ENCODE results near the gene HNRNPU. TPM values are rescaled to one million over a fixed set of nuclear protein-coding genes. Genes with fewer than 3 reads are reported as not detected.

The HNRNPU gene
- polyA plus RNA-seq, 1 donor from 2014 or later: 346 TPM

DNA sequence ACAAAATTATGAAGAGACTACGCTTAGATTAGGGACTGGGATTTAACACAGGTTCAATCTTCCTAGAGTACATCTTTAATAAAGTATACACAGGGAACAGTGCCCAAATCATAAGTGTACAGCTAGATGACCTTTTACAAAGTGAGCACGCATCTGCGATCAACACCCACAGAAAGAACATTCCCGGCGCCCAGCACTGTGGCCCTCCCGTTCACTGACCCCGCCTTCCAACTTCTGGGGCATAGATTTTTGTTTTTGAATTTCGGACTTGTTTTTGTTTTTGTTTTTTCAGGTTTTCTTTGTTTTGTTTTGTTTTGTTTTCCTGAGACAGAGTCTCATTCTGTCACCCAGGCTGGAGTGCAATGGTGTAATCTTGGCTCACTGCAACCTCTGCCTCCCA lies 59.5 kb downstream of the HNRNPU start:
- Histone ChIP-seq H3K9me2 (ENCODE audit: insufficient read depth, low read length) (no peaks in the 10 kb centered on the region), H3K79me2 (replicated peaks; ENCODE audit: insufficient read depth, low read length) (no peaks in the 10 kb centered on the region), H3K9me3 (ENCODE audit: low read length) (no peaks in the 10 kb centered on the region), H3K4me2 (ENCODE audit: low read length) (no peak overlapping the region), H3K4me3 (ENCODE audit: low read length) (no peak overlapping the region), H3K9ac (ENCODE audit: low read length) (no peak overlapping the region), H3K36me3 (ENCODE audit: insufficient read depth, low read length) (no peaks in the 10 kb centered on the region), H2AFZ (ENCODE audit: low read depth, low read length) (no peak overlapping the region), H3K27me3 (ENCODE audit: insufficient read depth, low read depth, low read length) (no peaks in the 10 kb centered on the region), H4K20me1 (ENCODE audit: insufficient read depth) (no peaks in the 10 kb centered on the region), H3F3A (ENCODE audit: insufficient read depth, low read length, poor library complexity, severe bottlenecking) (no peaks in the 10 kb centered on the region), H3K27ac (ENCODE audit: low read length) (no peak overlapping the region)
- TF ChIP-seq TAF1 (IDR thresholded peaks at IDR 0.05; ENCODE audit: low read depth) (no peak), EP300 (conservative IDR thresholded peaks at IDR 0.05; ENCODE audit: poor library complexity, severe bottlenecking) (no peak), POLR2AphosphoS5 (IDR thresholded peaks at IDR 0.05) (no peak), SMC3 (conservative IDR thresholded peaks at IDR 0.05; ENCODE audit: poor library complexity) (no peak), REST (IDR thresholded peaks at IDR 0.05; ENCODE audit: borderline replicate concordance) (no peak), EZH2 (IDR thresholded peaks at IDR 0.05; ENCODE audit: borderline replicate concordance, insufficient read depth, low read length, poor library complexity, severe bottlenecking) (no peak), RAD21 (conservative IDR thresholded peaks at IDR 0.05) (no peak), MXI1 (conservative IDR thresholded peaks at IDR 0.05; ENCODE audit: poor library complexity, severe bottlenecking) (no peak)
- TF ChIP-seq, protein P1, sequence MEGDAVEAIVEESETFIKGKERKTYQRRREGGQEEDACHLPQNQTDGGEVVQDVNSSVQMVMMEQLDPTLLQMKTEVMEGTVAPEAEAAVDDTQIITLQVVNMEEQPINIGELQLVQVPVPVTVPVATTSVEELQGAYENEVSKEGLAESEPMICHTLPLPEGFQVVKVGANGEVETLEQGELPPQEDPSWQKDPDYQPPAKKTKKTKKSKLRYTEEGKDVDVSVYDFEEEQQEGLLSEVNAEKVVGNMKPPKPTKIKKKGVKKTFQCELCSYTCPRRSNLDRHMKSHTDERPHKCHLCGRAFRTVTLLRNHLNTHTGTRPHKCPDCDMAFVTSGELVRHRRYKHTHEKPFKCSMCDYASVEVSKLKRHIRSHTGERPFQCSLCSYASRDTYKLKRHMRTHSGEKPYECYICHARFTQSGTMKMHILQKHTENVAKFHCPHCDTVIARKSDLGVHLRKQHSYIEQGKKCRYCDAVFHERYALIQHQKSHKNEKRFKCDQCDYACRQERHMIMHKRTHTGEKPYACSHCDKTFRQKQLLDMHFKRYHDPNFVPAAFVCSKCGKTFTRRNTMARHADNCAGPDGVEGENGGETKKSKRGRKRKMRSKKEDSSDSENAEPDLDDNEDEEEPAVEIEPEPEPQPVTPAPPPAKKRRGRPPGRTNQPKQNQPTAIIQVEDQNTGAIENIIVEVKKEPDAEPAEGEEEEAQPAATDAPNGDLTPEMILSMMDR (IDR thresholded peaks at IDR 0.05; ENCODE audit: poor library complexity, severe bottlenecking): no peak

GRCh38 chr1:244802556-244803239 lies 61.6 kb downstream of the HNRNPU start:
- Histone ChIP-seq H3K9me2 (ENCODE audit: insufficient read depth, low read length) (no peaks in the 10 kb centered on the region), H4K20me1 (ENCODE audit: insufficient read depth) (no peaks in the 10 kb centered on the region), H3K27me3 (ENCODE audit: insufficient read depth, low read depth, low read length) (no peaks in the 10 kb centered on the region), H3K4me2 (ENCODE audit: low read length) (no peak overlapping the region), H3K9ac (ENCODE audit: low read length) (no peak overlapping the region), H2AFZ (ENCODE audit: low read depth, low read length) (no peak overlapping the region), H3K9me3 (ENCODE audit: low read length) (no peaks in the 10 kb centered on the region), H3K27ac (ENCODE audit: low read length) (no peak overlapping the region), H3K4me3 (ENCODE audit: low read length) (no peak overlapping the region), H3F3A (ENCODE audit: insufficient read depth, low read length, poor library complexity, severe bottlenecking) (no peaks in the 10 kb centered on the region), H3K79me2 (replicated peaks; ENCODE audit: insufficient read depth, low read length) (no peaks in the 10 kb centered on the region), H3K36me3 (ENCODE audit: insufficient read depth, low read length) (no peaks in the 10 kb centered on the region)
- no peak for TF ChIP-seq TAF1 (IDR thresholded peaks at IDR 0.05; ENCODE audit: low read depth)
- TF ChIP-seq SMC3 (conservative IDR thresholded peaks at IDR 0.05; ENCODE audit: poor library complexity): no peak
- no peak for TF ChIP-seq POLR2AphosphoS5 (IDR thresholded peaks at IDR 0.05)
- no peak for TF ChIP-seq EP300 (conservative IDR thresholded peaks at IDR 0.05; ENCODE audit: poor library complexity, severe bottlenecking)

Measured in neural cell (in vitro differentiated cells).